Hematopoietic multipotent progenitor cell treated with erythropoietin and hydrocortisone succinate and interleukin-3 and kit ligand, for 17 days (in vitro differentiated cells): ENCODE data around the gene STK17A.
"Not testable (repeated sequence)": the region's sequence is repeated elsewhere in the genome, so short reads cannot be mapped to it uniquely, and the experiment has no call there.

Experiments used
- DNase-seq: peaks from one replicate; pipeline ENCODE4 v3.0.0-alpha.2; 2015; ENCODE audit warnings: low spot score

STK17A gene

GRCh38 chr7:43600056-43600455, 17.1 kb downstream of the STK17A start:
- no peak for DNase-seq

DNA sequence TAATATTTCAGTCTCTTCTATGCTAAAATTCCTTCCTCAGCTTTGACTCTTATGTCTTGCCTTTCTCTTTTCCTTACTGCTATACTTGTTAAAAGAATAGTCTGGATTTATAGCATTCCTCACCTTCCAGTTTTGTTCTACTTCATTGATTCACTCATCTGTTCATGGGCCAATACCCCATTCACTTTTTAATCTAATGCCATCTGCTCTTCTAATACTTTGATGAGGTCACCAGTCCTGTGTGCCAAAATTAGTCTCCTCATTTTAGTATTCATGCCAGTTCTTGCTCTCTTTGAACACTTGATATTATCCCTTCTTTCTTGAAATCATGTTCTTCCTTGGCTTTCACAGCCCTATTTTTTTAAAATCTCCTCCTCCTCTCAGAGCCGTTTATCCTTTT, 19.3 kb downstream of the STK17A start:
- no peak for DNase-seq

- DNase-seq = no peak
Measured at GRCh38 chr7:43604251-43604650, 21.3 kb downstream of the STK17A start.

DNA sequence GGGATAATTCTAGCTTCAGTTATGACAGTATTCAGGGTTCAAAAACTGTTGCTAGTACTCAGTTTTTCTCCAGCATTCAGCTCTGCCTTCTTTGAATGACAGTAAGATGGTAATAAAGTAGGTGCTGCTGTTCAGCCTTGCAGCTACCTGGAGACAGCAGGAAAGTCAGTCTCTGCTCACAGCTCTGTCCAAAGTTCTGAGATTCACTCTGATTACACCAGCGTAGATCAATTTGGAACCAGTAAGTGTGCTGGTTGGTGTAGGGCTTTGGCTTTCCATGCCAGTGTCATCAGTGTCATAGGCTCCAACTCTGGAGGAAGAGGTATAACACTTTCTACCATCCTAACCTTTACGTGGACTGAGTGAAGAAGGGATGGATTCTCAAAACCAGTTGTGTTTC, 26.2 kb downstream of the STK17A start:
- no peak for DNase-seq

GRCh38 chr7:43612128-43612527, 29.2 kb downstream of the STK17A start:
- no peak for DNase-seq

DNA sequence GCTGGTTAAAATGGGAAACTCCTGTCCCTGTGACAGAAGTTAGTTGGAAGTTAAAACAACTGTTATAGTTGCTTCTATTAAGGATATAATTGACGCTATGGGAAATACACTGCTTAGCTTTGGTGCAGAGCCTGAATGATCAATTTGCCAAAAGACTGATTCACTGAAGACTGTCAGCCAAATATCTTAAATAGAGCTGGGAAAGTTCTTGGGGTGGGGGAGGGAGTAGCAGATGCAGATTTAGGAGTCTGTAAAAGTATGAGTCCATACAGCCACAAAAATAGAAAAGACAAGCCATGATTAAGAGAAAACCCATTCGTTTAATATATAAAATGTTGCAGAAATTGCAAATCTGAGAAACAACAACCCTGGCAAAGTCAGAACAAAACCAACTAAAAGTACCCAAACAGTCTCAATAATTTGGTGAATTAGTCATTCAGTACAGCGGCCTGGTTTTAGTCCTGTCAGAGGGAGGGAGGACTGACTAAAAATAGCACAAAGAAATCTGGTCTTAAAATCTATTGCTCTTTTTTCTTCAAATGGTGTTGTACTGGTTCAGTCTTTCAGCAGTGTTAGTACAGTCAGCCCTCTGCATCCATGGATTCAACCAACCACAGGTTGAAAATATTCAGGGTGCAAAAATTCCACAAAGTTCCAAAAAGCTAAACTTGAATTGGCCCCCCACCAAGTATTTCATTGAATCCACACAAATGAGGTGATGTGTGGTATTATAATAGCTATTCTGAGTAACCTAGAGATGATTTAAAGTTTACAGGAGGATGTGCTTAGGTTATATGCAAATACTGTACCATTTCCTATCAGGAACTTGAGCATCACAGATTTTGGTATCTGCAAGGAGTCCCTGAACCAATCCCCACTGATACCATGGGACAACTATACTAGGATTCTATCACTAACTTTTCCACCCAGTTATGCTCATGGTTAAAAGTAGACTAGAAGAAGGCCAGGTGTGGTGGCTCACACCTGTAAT, 30.0 kb downstream of the STK17A start:
- DNase-seq = no peak

DNA sequence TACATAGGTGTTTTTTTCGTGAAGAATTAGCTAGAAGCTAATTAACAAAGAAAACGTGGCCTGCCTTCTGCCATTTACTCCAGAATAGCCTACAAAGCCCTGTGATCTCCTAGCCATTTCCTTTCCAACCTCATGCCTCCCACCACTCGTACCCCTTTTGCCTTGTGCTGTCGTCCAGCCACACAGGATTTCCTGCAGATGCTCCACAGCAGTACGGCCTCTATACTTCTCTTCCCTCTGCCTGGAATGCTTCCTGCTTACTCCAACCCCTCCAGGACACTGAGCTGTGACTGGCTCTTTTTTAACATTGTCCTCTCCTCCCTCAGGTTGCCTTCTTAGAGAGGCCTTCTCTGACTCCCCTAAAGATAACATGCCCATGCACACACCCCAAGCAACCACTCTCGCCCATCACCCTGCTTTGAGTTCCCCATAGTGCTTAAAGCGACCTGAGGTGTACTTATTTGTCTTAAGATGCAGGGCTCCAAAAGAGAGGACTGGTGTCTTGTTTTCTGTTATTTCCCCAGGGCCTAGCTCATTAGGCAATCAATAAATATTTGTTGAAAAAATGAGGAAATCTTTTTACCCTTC, 32.7 kb downstream of the STK17A start:
- no peak for DNase-seq

DNA sequence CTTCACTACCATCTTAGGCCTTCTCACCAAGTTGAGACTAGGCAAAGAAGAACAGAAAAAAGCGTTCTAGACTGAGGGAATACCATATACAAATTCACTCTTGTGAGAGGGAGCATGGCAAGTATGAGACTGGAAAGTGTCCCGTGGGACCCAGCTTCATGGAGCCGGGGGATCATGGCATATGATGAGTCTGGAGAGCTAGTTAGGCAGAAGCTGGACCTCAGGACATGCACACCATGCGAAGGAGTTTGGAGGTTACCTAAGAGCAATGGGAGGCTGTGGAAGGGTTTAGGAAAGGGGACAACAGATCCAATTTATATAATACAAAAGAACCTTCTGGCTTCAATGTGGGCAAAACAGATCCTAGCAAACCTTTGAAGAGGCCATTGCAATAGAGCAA, 34.1 kb downstream of the STK17A start:
- DNase-seq = no peak

- DNase-seq = no peak
Measured at GRCh38 chr7:43618073-43618472, 35.2 kb downstream of the STK17A start.

DNA sequence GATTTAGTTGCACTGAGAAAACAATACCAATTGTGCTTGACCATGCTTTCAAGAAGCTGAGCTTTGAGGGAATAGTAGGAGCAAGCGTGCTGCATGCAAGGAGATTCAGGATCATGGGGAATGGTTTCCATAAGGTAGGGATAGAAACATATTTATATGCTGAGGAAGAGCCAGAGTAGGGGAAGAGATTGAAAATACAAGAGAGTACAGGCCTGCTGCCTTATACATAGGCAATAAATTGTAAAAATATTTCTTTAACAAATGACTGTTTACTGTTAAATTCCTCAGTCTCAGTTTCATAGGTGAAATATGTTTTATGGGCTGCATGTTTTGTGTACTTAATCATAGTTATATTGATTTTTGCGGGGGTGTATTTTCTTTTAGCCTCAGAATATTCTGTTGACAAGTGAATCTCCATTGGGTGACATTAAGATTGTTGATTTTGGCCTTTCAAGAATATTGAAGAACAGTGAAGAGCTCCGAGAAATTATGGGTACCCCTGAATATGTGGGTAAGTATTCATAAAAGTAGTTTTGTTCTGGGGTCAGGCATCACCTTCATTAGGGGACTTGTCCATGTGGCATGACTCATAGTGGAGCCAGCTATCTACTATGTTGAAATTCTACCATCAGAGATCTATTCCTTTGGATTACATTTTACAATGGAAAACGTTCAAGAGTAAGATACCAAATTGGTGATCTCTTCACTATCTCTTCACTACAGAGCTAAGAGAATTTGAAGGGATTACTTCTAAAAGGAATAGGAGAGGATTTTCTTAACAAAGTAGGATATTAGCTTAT, 36.5 kb downstream of the STK17A start:
- no peak for DNase-seq

DNA sequence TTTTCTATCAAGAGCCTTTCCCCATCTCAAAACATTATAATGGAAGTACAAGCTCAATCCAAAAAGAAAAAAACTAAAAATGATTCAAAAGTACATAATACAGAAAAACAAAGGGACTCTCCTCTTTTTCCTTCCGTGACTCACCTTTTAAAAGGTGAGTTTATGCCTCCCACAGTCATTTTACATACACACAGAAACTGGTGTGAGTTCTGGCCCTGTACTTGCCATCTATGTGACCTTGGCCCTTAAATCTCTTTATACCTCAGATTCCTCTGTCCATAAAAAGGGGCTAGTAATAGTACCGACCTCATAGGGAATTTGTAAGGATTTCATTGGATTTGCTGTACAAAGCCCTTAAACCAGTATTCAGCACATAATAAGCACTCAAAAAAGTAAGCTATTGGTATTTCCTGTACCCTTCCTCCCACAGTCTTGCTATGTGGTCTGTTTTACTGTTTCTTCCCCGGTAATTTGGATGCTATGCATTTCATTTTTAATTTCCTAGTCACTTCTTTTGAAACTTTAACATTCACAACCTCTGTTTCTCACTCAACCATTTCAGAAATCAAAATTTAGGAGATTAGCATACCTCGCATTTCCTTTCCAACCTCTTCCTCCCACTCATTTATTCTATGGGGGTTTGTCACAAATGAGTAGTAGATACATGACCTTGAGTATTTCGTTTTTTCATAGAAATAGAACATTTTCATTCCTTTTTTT, 39.0 kb downstream of the STK17A start:
- no peak for DNase-seq

DNA sequence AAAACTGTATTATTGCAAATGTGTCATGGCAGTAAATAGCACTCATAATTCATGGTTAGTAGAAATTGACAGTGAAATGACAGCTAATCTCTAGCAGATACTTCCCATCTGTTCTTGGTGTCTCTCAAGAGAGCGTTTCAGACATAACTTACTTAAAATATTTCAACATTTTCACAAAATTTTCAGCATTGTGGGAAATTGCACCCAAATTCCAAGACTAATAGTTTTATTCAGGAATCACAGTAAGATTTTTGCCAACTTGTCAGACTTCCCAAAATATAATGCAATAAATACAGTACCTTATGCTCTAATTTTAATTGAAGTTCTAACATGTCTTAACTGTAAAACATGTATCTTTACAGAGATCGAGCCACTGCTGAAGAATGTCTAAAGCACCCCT, 41.2 kb downstream of the STK17A start:
- DNase-seq = no peak

GRCh38 chr7:43625453-43625852, 42.5 kb downstream of the STK17A start:
- DNase-seq = no peak

- no peak for DNase-seq
Measured at GRCh38 chr7:43625980-43626379, 43.1 kb downstream of the STK17A start.

DNA sequence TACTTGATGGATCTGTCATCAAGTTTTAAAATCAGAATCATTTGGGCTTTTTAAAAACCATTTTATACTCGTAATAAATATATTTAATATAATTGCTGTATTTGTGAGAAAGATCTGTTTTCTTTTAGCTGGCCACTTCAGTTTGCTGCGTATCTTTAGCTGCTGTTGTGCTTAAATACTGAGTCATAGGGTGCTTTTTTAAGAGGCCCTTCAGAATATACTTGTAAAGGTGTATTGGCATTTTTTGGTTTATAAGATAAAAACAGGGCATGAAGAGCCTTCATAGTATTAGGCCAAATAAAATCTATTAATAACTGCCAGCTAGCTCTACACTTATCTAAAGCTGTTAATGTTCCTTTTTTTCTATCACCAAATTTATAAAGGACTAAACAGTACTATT, 43.8 kb downstream of the STK17A start:
- no peak for DNase-seq

DNA sequence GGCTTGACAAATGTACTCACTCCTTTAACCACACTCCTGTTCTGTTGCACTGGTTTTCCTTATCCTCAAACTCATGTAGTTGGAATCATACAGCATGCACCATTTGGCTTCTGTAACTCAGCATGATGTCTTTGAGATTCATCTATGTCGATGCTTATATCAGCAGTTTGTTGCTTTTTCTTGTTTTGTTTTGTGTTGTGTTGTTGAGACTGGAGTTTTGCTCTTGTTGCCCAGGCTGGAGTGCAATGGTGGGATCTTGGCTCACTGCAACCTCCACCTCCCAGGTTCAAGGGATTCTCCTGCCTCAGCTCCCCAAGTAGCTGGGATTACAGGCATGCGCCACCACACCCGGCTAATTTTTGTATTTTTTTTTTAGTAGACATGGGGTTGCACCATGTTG, 44.9 kb downstream of the STK17A start:
- not testable (repeated sequence) for DNase-seq

GRCh38 chr7:43628431-43628830, 45.5 kb downstream of the STK17A start:
- DNase-seq = no peak

- no peak for DNase-seq
Measured at GRCh38 chr7:43629857-43630256, 46.9 kb downstream of the STK17A start.

GRCh38 chr7:43630482-43630881, 47.6 kb downstream of the STK17A start:
- no peak for DNase-seq

- DNase-seq = no peak
Measured at GRCh38 chr7:43631559-43631958, 48.7 kb downstream of the STK17A start.

DNA sequence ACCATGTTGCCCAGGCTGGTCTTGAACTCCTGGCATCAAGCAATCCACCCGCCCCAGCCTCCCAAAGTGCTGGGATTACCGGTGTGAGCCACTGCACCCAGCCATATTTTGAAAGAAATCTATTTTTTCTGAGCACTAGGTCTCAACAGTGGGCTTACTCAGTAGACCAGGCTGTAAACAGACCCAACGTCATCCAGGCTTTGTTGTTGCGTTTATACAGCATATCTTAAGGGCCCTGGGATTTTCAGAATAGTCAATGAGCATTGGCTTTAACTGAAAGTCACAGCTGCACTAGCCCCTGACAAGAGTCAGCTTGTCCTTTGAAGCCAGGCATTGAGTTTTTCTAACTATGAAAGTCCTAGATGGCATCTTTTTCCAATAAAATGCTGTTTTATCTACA, 49.8 kb downstream of the STK17A start:
- no peak for DNase-seq

DNA sequence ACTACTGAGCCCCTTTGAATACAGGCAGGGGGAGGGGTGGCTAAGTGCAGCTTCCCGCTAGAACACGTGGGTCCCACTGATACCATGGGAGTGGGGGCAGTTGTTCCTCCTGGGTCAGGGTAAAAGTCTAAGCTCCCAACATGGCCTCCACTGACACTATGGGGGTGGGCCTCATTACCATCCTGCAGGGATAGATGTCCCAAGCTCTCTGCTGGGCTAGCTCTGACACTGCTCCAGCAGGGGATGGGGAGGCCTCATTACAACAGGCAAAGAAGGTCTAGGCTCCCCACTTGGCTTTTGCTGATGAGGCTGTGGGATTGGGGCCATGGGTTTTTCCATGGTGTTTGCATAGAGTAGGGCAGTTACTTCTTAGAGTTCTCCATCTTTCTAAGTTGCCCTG, 51.5 kb downstream of the STK17A start:
- no peak for DNase-seq
